ENCODE data around the gene SEC16A.

Gene SEC16A

GRCh38 chr9:136482793-136483588 is at the start of gene SEC16A:
Gene SEC16A, minus strand, starts transcription at chr9:136483040. Its CDS starts 5,425 bp downstream, at chr9:136477615.
- TF ChIP-seq CTCF (IDR thresholded peaks at IDR 0.05; ENCODE audit: low read depth, low read length, missing control alignments) = no peak
- peak; percentile 92 for DNase-seq (ENCODE audit: extremely low read depth, low read depth)
- peak within 1 kb of the TSS; percentile 88 for H3K4me3 ChIP-seq (replicated peaks; ENCODE audit: low read depth, low read length)

GRCh38 chr9:136531904-136532798 is 49.3 kb upstream of the SEC16A start:
- no peak overlapping the region for H3K4me3 ChIP-seq (replicated peaks; ENCODE audit: low read depth, low read length)
- no peak for TF ChIP-seq CTCF (IDR thresholded peaks at IDR 0.05; ENCODE audit: low read depth, low read length, missing control alignments)
- DNase-seq (ENCODE audit: extremely low read depth, low read depth) = no peak

- no peak for TF ChIP-seq CTCF (IDR thresholded peaks at IDR 0.05; ENCODE audit: low read depth, low read length, missing control alignments)
- DNase-seq (ENCODE audit: extremely low read depth, low read depth) = no peak
- H3K4me3 ChIP-seq (replicated peaks; ENCODE audit: low read depth, low read length) = no peak overlapping the region
Observed at GRCh38 chr9:136531186-136531903, 48.5 kb upstream of the SEC16A start.

- no peak overlapping the region for H3K4me3 ChIP-seq (replicated peaks; ENCODE audit: low read depth, low read length)
- no peak for TF ChIP-seq CTCF (IDR thresholded peaks at IDR 0.05; ENCODE audit: low read depth, low read length, missing control alignments)
- no peak for DNase-seq (ENCODE audit: extremely low read depth, low read depth)
Observed at GRCh38 chr9:136530461-136531089, 47.7 kb upstream of the SEC16A start.

GRCh38 chr9:136529516-136530460 is 46.9 kb upstream of the SEC16A start:
- no peak for TF ChIP-seq CTCF (IDR thresholded peaks at IDR 0.05; ENCODE audit: low read depth, low read length, missing control alignments)
- DNase-seq (ENCODE audit: extremely low read depth, low read depth) = no peak
- no peak overlapping the region for H3K4me3 ChIP-seq (replicated peaks; ENCODE audit: low read depth, low read length)

Data from HFF-Myc (cell line).